GM12878 (cell line): Measurements from ENCODE around the gene MUSTN1. TPM values are rescaled to one million over a fixed set of nuclear protein-coding genes. Genes with fewer than 3 reads are reported as not detected.

Experiments
- CEBPB ChIP-seq, 2 experiments: fragments of 150-350 bp in 1 of 2; IDR thresholded peaks; 2 replicates each; pipeline ENCODE4 v1.6.1; 2012 to 2014; ENCODE audit warnings: low read depth in 2 of 2, low read length in 2 of 2, borderline replicate concordance in 1 of 2, inconsistent platforms in 1 of 2
- CUX1 ChIP-seq: IDR thresholded peaks from 2 replicates; pipeline ENCODE4 v1.6.1; 2012; ENCODE audit warnings: improper control_type of control experiment, low read depth, low read length; ENCODE audit not compliant: insufficient replicate concordance
- KLF5 ChIP-seq: fragments of 450-650 bp; IDR thresholded peaks from 2 replicates; pipeline ENCODE4 v1.6.1; 2014; ENCODE audit warnings: mild to moderate bottlenecking; ENCODE audit not compliant: partially characterized antibody
- SP1 ChIP-seq: IDR thresholded peaks from one replicate; pipeline ENCODE4 v1.6.1; 2011; ENCODE audit warnings: low read depth, low read length
- SPI1 ChIP-seq: IDR thresholded peaks from 2 replicates; pipeline ENCODE4 v1.6.1; 2011; ENCODE audit warnings: low read depth, mild to moderate bottlenecking, low read length, moderate library complexity, borderline replicate concordance; ENCODE audit not compliant: insufficient read depth
- TARDBP ChIP-seq: IDR thresholded peaks from 2 replicates; pipeline ENCODE4 v1.6.1; 2016; ENCODE audit warnings: borderline replicate concordance
- ZNF384 ChIP-seq: IDR thresholded peaks from 2 replicates; pipeline ENCODE4 v1.6.1; 2012; ENCODE audit warnings: low read depth, mild to moderate bottlenecking, low read length, improper control_type of control experiment, borderline replicate concordance
- polyA plus RNA-seq, 11 experiments: library from polyadenylated mRNA; depleted of rRNA in 4 of 11; unstranded in 6 of 11; stranded (reverse) in 5 of 11; fragments of >200 nt; fragmentation: Nextera tagmentation in 4 of 11; fragmentation: Illumina TruSeq in 1 of 11; extraction: Ambion mirVana in 4 of 11; extraction: Trizol in 1 of 11; gene quantifications; 1 replicate in 1 of 11; 2 replicates in 10 of 11; pipeline versions ENCODE4 v1.2.1 to v1.2.3, GENCODE V29; 2011 to 2016; ENCODE audit warnings: inconsistent platforms in 2 of 11, missing spikeins in 2 of 11, low read depth in 1 of 11
- total RNA-seq, 4 experiments: library from RNA; depleted of rRNA in 3 of 4; stranded (reverse); fragments of >200 nt in 3 of 4; fragmentation: Illumina TruSeq in 1 of 4; extraction: Trizol in 1 of 4; gene quantifications; 2 replicates each; pipeline versions ENCODE4 v1.2.1 to v1.2.3, GENCODE V29; 2013 to 2021

The MUSTN1 gene
- total and polyA plus RNA-seq, 10 of the 15 experiments (the other 5 are each of a cell fraction or from before 2014, with no cell fraction given): 0.35 to 4.5 (median 1.2) TPM; not detected in 2

DNA sequence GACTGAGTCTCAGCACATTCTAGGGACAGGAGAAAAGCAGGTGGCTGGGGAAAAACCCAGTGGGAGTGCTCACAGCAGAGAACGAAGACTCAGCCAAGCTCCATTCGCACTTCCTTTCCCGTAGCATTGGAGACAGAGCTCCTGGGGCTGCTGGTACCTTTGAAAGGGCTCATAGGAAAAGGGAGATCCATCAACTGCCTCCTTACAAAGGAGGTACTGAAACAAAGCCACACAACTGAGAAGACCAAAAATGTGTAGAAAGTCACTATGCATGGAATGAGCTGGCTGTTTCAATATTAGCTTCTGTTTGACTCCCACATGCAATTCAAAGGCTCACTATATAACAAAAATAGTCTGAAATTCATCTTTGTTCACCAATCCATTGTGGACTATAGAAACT, 45.7 kb upstream of the MUSTN1 start (continued):
- no peak for TF ChIP-seq CUX1
- TF ChIP-seq TARDBP: no peak
- TF ChIP-seq SP1: no peak
- no peak for TF ChIP-seq KLF5
- 0 out of 2 replicates have a peak, but pooled peaks have one; percentile 53 for TF ChIP-seq SPI1
- TF ChIP-seq CEBPB (IDR thresholded peaks at IDR 0.05; ENCODE audit: borderline replicate concordance in 1 of 2, low read depth in 2 of 2, low read length in 2 of 2): no peak
- TF ChIP-seq ZNF384: no peak
- TF ChIP-seq, all 136 proteins: peak for 14
